Hepatocyte (in vitro differentiated cells): ENCODE measurements around the gene SLU7. TPM values are rescaled to one million over a fixed set of nuclear protein-coding genes. Genes with fewer than 3 reads are reported as not detected.

Experiments
- DNase-seq: peaks from one replicate; pipeline ENCODE4 v3.0.0-alpha.2; 2016; ENCODE audit warnings: low spot score
- H2AFZ ChIP-seq: fragments of 200-600 bp; sonication (generic); 2 replicates; pipeline ENCODE4 v1.6.0; 2016; ENCODE audit warnings: antibody characterized with exemption, mild to moderate bottlenecking
- H3K27ac ChIP-seq: fragments of 200-600 bp; sonication (generic); 2 replicates; pipeline ENCODE4 v1.5.1; 2016; ENCODE audit warnings: mild to moderate bottlenecking
- H3K27me3 ChIP-seq: fragments of 200-600 bp; sonication (generic); 2 replicates; pipeline ENCODE4 v1.6.1; 2016
- H3K36me3 ChIP-seq: fragments of 200-600 bp; sonication (generic); replicated peaks from 2 replicates; pipeline ENCODE4 v1.5.1; 2016; ENCODE audit warnings: low read depth; ENCODE audit not compliant: insufficient read depth
- H3K4me1 ChIP-seq: fragments of 200-600 bp; sonication (generic); 2 replicates; pipeline ENCODE4 v1.5.1; 2016; ENCODE audit warnings: mild to moderate bottlenecking, moderate library complexity; ENCODE audit not compliant: insufficient read depth
- H3K4me2 ChIP-seq: fragments of 200-600 bp; sonication (generic); 2 replicates; pipeline ENCODE4 v1.6.0; 2016
- H3K4me3 ChIP-seq: fragments of 200-600 bp; sonication (generic); 2 replicates; pipeline ENCODE4 v1.5.1; 2016; ENCODE audit warnings: mild to moderate bottlenecking
- H3K79me2 ChIP-seq: fragments of 200-600 bp; sonication (generic); 2 replicates; pipeline ENCODE4 v1.6.0; 2017; ENCODE audit warnings: mild to moderate bottlenecking
- H3K9me2 ChIP-seq: fragments of 200-600 bp; sonication (generic); replicated peaks from 2 replicates; pipeline ENCODE4 v1.6.0; 2017; ENCODE audit warnings: mild to moderate bottlenecking; ENCODE audit not compliant: insufficient read depth
- H3K9me3 ChIP-seq: fragments of 200-600 bp; sonication (generic); 2 replicates; pipeline ENCODE4 v1.5.1; 2016; ENCODE audit warnings: low read depth, mild to moderate bottlenecking
- H4K20me1 ChIP-seq: fragments of 200-600 bp; sonication (generic); 2 replicates; pipeline ENCODE4 v1.6.0; 2016; ENCODE audit warnings: mild to moderate bottlenecking; ENCODE audit not compliant: insufficient read depth, poor library complexity, severe bottlenecking
- EZH2 ChIP-seq: fragments of 200-600 bp; sonication (generic); IDR thresholded peaks from 2 replicates; pipeline ENCODE4 v1.6.1; 2016; ENCODE audit warnings: antibody characterized with exemption, mild to moderate bottlenecking, borderline replicate concordance
- EZH2phosphoT487 ChIP-seq: fragments of 200-600 bp; sonication (generic); IDR thresholded peaks from one replicate; pipeline ENCODE4 v1.6.1; 2018; ENCODE audit warnings: antibody characterized with exemption, mild to moderate bottlenecking, low read depth, moderate library complexity; ENCODE audit not compliant: unreplicated experiment, severe bottlenecking
- WGBS: methylation state at CpG from one replicate; pipeline ENCODE4 v1.1.6; 2016; ENCODE audit warnings: low lambda C conversion rate; ENCODE audit errors: missing lambda C conversion rate; 5-methylcytosine and 5-hydroxymethylcytosine counted together
- polyA plus RNA-seq: library from polyadenylated mRNA; unstranded; fragments of >200 nt; fragmentation: Nextera tagmentation; extraction: Ambion mirVana; gene quantifications from 2 replicates; pipeline ENCODE4 v1.2.1, GENCODE V29; 2016
- total RNA-seq: library from RNA; depleted of rRNA; stranded (reverse); fragments of >200 nt; gene quantifications from 2 replicates; pipeline ENCODE4 v1.2.3, GENCODE V29; 2014
- TF ChIP-seq, protein P1 (sequence below): fragments of 200-600 bp; sonication (generic); IDR thresholded peaks from 2 replicates; pipeline ENCODE4 v1.5.1; 2016; ENCODE audit warnings: antibody characterized with exemption, mild to moderate bottlenecking; ENCODE audit not compliant: poor library complexity

Gene SLU7
- total and polyA plus RNA-seq, 2 experiments from 2014 or later = 45.0 to 62.5 TPM

DNA sequence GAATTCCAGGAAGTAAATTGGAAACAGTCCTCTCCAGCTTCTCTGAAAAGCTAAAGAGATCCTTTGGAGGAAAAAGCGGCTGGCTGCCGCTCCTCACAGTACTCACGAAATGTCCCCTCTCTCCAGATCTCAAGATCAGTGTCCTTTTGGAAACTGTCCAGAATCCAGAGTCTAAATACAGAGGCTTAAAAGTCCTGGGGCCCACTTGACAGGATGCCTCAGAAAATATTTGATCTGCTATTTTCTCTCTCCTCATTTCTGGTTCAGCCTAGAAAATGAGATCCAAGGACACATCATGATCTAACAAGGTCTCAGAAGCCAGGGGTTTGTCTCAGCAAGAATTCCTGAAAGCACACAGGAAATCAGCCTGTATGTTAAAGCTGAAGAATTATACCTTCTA, 55.7 kb downstream of the SLU7 start:
- Histone ChIP-seq H3K4me3 (no peak overlapping the region), H3K27ac (peak overlapping the region; percentile 74), H3K9me3 (no peaks in the 10 kb centered on the region), H4K20me1 (no peaks in the 10 kb centered on the region), H3K27me3 (no peaks in the 10 kb centered on the region), H3K4me1 (peaks cover 23% of the 10 kb centered on the region), H3K36me3 (no peaks in the 10 kb centered on the region), H3K9me2 (no peaks in the 10 kb centered on the region), H2AFZ (peak overlapping the region; percentile 3), H3K79me2 (no peaks in the 10 kb centered on the region), H3K4me2 (peak overlapping the region; percentile 2)
- 46% methylated on average over 3 of the region's 3 CpGs for WGBS
- peak; percentile 43 for DNase-seq
- no peak for TF ChIP-seq EZH2
- TF ChIP-seq, protein P1, sequence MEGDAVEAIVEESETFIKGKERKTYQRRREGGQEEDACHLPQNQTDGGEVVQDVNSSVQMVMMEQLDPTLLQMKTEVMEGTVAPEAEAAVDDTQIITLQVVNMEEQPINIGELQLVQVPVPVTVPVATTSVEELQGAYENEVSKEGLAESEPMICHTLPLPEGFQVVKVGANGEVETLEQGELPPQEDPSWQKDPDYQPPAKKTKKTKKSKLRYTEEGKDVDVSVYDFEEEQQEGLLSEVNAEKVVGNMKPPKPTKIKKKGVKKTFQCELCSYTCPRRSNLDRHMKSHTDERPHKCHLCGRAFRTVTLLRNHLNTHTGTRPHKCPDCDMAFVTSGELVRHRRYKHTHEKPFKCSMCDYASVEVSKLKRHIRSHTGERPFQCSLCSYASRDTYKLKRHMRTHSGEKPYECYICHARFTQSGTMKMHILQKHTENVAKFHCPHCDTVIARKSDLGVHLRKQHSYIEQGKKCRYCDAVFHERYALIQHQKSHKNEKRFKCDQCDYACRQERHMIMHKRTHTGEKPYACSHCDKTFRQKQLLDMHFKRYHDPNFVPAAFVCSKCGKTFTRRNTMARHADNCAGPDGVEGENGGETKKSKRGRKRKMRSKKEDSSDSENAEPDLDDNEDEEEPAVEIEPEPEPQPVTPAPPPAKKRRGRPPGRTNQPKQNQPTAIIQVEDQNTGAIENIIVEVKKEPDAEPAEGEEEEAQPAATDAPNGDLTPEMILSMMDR = no peak
- TF ChIP-seq EZH2phosphoT487 = no peak

DNA sequence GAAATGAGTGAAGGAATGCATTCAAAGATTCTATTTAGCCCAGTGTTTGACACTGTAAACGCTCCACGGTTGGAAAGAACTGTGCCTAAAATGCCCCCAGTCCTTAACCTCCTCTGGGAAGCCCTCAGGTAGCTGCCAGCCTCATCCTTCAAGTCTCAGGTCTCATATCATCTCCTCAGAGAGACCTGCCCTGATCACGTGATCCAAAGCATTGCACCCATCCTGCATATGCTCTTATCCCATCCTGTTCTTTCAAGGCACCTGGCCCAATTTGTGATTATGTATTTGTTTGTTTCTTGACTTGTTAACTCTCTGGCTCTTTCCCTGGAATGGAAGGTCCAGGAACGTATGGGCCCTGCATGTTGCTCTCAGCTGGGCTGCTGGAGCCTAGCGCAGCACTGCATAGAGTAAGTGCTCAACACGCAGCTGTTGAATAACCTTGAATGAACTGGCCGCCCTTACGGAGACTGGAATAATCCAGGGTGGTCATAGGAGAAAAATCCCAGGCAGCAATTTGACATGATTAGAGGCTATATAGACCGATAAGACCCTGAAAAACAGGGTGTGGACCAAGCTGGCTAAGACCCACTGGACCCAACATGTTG, 57.2 kb downstream of the SLU7 start:
- H3K36me3 ChIP-seq = no peaks in the 10 kb centered on the region
- no peaks in the 10 kb centered on the region for H3K79me2 ChIP-seq
- no peaks in the 10 kb centered on the region for H3K9me3 ChIP-seq
- H3K4me1 ChIP-seq = peaks cover 25% of the 10 kb centered on the region
- TF ChIP-seq, protein P1 = no peak
- TF ChIP-seq EZH2 (no peak), EZH2phosphoT487 (no peak)
- no peak overlapping the region for H3K4me3 ChIP-seq
- H2AFZ ChIP-seq = no peak overlapping the region
- no peak overlapping the region for H3K27ac ChIP-seq
- no peak overlapping the region for H3K4me2 ChIP-seq
- no peaks in the 10 kb centered on the region for H4K20me1 ChIP-seq
- no peaks in the 10 kb centered on the region for H3K27me3 ChIP-seq
- DNase-seq = no peak
- WGBS = 80% methylated on average over 9 of the region's 9 CpGs
- H3K9me2 ChIP-seq = no peaks in the 10 kb centered on the region

DNA sequence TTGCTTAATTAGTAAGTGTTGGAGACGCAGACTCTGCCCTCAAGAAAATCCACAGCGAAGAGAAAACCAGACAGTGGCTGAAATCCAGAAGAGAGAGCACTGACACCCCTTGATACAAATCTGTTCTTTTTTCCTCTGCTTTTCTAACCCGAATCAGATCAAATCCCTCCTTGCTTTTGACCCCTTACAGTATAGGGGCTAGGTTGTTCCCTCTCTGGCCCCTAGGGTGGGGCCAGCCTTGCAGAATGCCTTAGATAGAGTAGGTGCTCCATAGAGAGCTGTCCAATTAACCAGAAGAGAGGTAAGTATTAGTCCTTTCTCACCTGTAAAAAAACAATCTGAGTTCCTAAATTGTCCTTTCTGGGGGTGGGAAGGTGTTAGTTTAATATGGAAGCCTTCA, 58.6 kb downstream of the SLU7 start:
- TF ChIP-seq EZH2phosphoT487 (no peak), EZH2 (no peak)
- TF ChIP-seq, protein P1 = no peak
- no peaks in the 10 kb centered on the region for H3K9me3 ChIP-seq
- peaks cover 30% of the 10 kb centered on the region for H3K4me1 ChIP-seq
- no peaks in the 10 kb centered on the region for H3K9me2 ChIP-seq
- no peaks in the 10 kb centered on the region for H3K27me3 ChIP-seq
- DNase-seq = no peak
- H3K4me3 ChIP-seq = no peak overlapping the region
- H3K27ac ChIP-seq = peak overlapping the region; percentile 61
- peak overlapping the region; percentile 26 for H2AFZ ChIP-seq
- no peaks in the 10 kb centered on the region for H3K79me2 ChIP-seq
- H4K20me1 ChIP-seq = no peaks in the 10 kb centered on the region
- no peaks in the 10 kb centered on the region for H3K36me3 ChIP-seq
- no peak overlapping the region for H3K4me2 ChIP-seq
- 83% methylated on average over 3 of the region's 3 CpGs for WGBS
